ENCODE data around the gene ECHDC3. TPM values are rescaled to one million over a fixed set of nuclear protein-coding genes. Genes with fewer than 3 reads are reported as not detected.
"Not testable (repeated sequence)": the region's sequence is repeated elsewhere in the genome, so short reads cannot be mapped to it uniquely, and the experiment has no call there.

The ECHDC3 gene
- total and polyA plus RNA-seq, 4 donors: 14.2 to 48.3 (median 31.4) TPM

DNA sequence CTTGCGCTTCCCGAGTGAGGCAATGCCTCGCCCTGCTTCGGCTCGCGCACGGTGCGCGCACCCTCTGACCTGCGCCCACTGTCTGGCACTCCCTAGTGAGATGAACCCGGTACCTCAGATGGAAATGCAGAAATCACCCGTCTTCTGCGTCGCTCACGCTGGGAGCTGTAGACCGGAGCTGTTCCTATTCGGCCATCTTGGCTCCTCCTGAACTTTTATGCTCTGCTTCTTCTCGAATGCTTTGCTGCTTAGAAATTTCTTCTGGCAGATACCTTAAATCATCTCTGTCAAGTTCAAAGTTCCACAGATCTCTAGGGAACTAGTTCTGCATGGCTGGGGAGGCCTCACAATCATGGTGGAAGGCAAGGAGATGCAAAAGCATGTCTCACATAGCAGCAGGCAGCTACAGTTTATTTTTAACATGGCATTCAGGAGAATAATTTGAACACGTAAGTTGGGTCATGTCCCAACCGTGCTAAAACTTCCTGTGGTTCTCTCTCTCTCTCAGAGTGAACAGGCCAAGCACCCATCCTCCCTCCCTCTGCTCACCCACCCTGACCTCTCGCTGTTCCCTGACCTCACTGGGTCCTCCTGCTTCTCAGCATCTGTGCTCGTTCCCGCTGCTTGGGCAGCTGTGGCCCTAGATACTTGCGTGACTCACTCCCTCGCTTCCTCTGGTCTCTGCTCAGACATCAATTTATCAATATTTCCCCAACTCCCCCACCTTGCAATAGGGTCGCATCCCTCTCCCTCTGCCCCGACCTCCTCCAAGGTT lies 4.7 kb upstream of the ECHDC3 start:
- WGBS, 2 donors: 59 to 77% methylated on average over 23 to 27 of the region's 27 CpGs

GRCh38 chr10:11740907-11741306 lies 1.3 kb upstream of the ECHDC3 start:
- no peak for DNase-seq
- peaks cover 0 to 13% (median 0%) of the 10 kb centered on the region in 5 donors for H3K4me1 ChIP-seq (ENCODE audit: control insufficient read depth in 5 of 5, insufficient read depth in 5 of 5, low read length in 5 of 5)
- H3K4me3 ChIP-seq: no peak overlapping the region
- peaks cover 0 to 4% (median 2%) of the 10 kb centered on the region in 4 donors for H3K36me3 ChIP-seq (ENCODE audit: control insufficient read depth in 4 of 4, insufficient read depth in 4 of 4, low read length in 4 of 4)
- ATAC-seq (ENCODE audit: insufficient read depth, low FRiP score): no peak
- 92 to 98% methylated on average over 11 of the region's 11 CpGs for WGBS, 2 donors
- TF ChIP-seq, protein P1, sequence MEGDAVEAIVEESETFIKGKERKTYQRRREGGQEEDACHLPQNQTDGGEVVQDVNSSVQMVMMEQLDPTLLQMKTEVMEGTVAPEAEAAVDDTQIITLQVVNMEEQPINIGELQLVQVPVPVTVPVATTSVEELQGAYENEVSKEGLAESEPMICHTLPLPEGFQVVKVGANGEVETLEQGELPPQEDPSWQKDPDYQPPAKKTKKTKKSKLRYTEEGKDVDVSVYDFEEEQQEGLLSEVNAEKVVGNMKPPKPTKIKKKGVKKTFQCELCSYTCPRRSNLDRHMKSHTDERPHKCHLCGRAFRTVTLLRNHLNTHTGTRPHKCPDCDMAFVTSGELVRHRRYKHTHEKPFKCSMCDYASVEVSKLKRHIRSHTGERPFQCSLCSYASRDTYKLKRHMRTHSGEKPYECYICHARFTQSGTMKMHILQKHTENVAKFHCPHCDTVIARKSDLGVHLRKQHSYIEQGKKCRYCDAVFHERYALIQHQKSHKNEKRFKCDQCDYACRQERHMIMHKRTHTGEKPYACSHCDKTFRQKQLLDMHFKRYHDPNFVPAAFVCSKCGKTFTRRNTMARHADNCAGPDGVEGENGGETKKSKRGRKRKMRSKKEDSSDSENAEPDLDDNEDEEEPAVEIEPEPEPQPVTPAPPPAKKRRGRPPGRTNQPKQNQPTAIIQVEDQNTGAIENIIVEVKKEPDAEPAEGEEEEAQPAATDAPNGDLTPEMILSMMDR (IDR thresholded peaks at IDR 0.05; ENCODE audit: control extremely low read depth, extremely low read depth): no peak
- H3K9me3 ChIP-seq (ENCODE audit: control insufficient read depth in 4 of 4, insufficient read depth in 3 of 4, low read length in 3 of 4): no peaks in the 10 kb centered on the region
- no peak overlapping the region for H3K27ac ChIP-seq (ENCODE audit: low read depth in 1 of 2, low read length in 1 of 2)
- no peak overlapping the region for H3K9ac ChIP-seq (ENCODE audit: insufficient read depth in 1 of 2, low read length in 2 of 2)
- no peaks in the 10 kb centered on the region for H3K27me3 ChIP-seq (ENCODE audit: control insufficient read depth in 3 of 3, insufficient read depth in 3 of 3, low read length in 2 of 3)

More for the DNA sequence above, 4.7 kb upstream of the ECHDC3 start:
- not testable (repeated sequence) for H3K27ac ChIP-seq (ENCODE audit: low read depth in 1 of 2, low read length in 1 of 2); H3K27me3 ChIP-seq (ENCODE audit: control insufficient read depth in 3 of 3, insufficient read depth in 3 of 3, low read length in 2 of 3); DNase-seq; H3K4me1 ChIP-seq (ENCODE audit: control insufficient read depth in 5 of 5, insufficient read depth in 5 of 5, low read length in 5 of 5); H3K9ac ChIP-seq (ENCODE audit: insufficient read depth in 1 of 2, low read length in 2 of 2); H3K9me3 ChIP-seq (ENCODE audit: control insufficient read depth in 4 of 4, insufficient read depth in 3 of 4, low read length in 3 of 4); H3K36me3 ChIP-seq (ENCODE audit: control insufficient read depth in 4 of 4, insufficient read depth in 4 of 4, low read length in 4 of 4); H3K4me3 ChIP-seq; ATAC-seq (ENCODE audit: insufficient read depth, low FRiP score)

DNA sequence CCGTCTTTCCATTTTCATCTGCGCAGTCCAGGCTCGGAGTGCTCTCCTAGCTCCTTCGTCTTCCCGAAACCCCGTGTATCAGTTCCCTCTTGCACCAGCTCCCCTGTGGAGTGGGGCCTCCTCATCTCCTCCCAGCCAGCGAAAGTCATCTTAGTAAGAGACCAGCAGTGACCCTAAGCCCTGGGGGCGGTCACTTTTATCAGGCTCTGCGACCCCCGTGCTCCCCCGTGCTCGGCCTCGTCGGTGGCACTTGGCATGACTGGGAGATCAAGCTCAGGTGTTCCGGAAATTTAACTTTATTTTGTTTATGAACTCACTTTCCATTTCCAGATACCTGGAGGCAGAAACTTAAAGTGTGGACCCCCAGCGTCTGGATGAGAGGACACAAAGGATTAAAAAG lies 574 bp upstream of the ECHDC3 start:
- no peak overlapping the region for H3K9ac ChIP-seq (ENCODE audit: insufficient read depth in 1 of 2, low read length in 2 of 2)
- ATAC-seq (ENCODE audit: insufficient read depth, low FRiP score): no peak
- no peak overlapping the region for H3K4me3 ChIP-seq
- H3K4me1 ChIP-seq (ENCODE audit: control insufficient read depth in 5 of 5, insufficient read depth in 5 of 5, low read length in 5 of 5): peaks cover 0 to 13% (median 0%) of the 10 kb centered on the region in 5 donors
- no peaks in the 10 kb centered on the region for H3K9me3 ChIP-seq (ENCODE audit: control insufficient read depth in 4 of 4, insufficient read depth in 3 of 4, low read length in 3 of 4)
- TF ChIP-seq, protein P1 (IDR thresholded peaks at IDR 0.05; ENCODE audit: control extremely low read depth, extremely low read depth): no peak
- H3K36me3 ChIP-seq (ENCODE audit: control insufficient read depth in 4 of 4, insufficient read depth in 4 of 4, low read length in 4 of 4): peaks cover 0 to 4% (median 2%) of the 10 kb centered on the region in 4 donors
- no peak overlapping the region for H3K27ac ChIP-seq (ENCODE audit: low read depth in 1 of 2, low read length in 1 of 2)
- 66 to 68% methylated on average over 16 of the region's 16 CpGs for WGBS, 2 donors
- H3K27me3 ChIP-seq (ENCODE audit: control insufficient read depth in 3 of 3, insufficient read depth in 3 of 3, low read length in 2 of 3): no peaks in the 10 kb centered on the region
- no peak for DNase-seq

GRCh38 chr10:11742779-11743298 lies 657 bp downstream of the ECHDC3 start:
- Histone ChIP-seq H3K4me1 (ENCODE audit: control insufficient read depth in 5 of 5, insufficient read depth in 5 of 5, low read length in 5 of 5) (peaks cover 0 to 13% (median 0%) of the 10 kb centered on the region in 5 donors), H3K9ac (ENCODE audit: insufficient read depth in 1 of 2, low read length in 2 of 2) (peak overlapping the region in 1 of 2 donors; percentile 46), H3K4me3 (peak overlapping the region; percentile 72), H3K27me3 (ENCODE audit: control insufficient read depth in 3 of 3, insufficient read depth in 3 of 3, low read length in 2 of 3) (no peaks in the 10 kb centered on the region), H3K9me3 (ENCODE audit: control insufficient read depth in 4 of 4, insufficient read depth in 3 of 4, low read length in 3 of 4) (peaks cover 0 to 2% (median 0%) of the 10 kb centered on the region in 4 donors), H3K27ac (ENCODE audit: low read depth in 1 of 2, low read length in 1 of 2) (peak overlapping the region; percentile 94 to 97), H3K36me3 (ENCODE audit: control insufficient read depth in 4 of 4, insufficient read depth in 4 of 4, low read length in 4 of 4) (peaks cover 0 to 4% (median 2%) of the 10 kb centered on the region in 4 donors)
- TF ChIP-seq, protein P1 (IDR thresholded peaks at IDR 0.05; ENCODE audit: control extremely low read depth, extremely low read depth): no peak
- DNase-seq (peak; percentile 22 to 33 (median 27)), ATAC-seq (ENCODE audit: insufficient read depth, low FRiP score) (peak; percentile 29)
- 24 to 29% methylated on average over 30 to 31 of the region's 31 CpGs for WGBS, 2 donors
